ENCODE data around the gene CR1L.
"Not testable (repeated sequence)": the region's sequence is repeated elsewhere in the genome, so short reads cannot be mapped to it uniquely, and the experiment has no call there.

The CR1L gene

DNA sequence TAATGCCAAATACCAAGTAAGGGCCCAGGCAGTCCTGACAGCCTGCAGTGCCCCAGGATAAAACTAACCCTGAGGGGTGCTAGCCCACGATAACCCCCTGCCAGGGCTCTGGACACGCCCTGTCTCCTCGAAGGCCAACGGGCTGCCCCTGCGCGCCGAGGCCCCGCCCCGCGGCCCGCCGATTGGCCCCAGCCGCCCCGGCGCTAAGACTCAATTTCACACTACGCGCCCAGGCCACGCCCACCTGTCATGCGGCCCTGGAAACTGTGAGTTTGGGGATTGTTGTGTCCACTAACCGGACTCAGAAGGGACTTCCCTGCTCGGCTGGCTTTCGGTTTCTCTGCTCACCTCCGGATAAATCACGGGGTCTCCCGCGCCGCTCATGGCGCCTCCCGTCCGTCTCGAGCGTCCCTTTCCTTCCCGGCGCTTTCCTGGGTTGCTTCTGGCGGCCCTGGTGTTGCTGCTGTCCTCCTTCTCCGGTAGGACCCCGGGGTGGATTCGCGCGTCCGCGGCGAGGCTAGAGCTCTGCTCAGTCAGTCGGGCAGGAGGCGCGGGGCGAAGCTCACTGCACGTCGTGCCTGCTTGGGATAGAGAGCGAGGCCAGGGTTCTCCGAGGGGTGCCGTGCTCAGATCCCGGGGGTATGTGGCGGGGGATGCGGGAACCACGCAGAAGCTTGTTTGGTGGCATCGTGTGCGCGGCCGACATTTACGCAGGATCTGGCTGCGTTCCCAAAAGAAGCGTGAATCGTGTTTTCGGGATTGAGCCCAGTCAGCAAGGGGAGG lies at the start of gene CR1L:
Gene CR1L, plus strand, starts transcription at position 282 of the 783 bp plus-strand sequence. Its CDS starts 101 bp downstream, at position 383.
- no peak for DNase-seq (ENCODE audit: low spot score)

DNA sequence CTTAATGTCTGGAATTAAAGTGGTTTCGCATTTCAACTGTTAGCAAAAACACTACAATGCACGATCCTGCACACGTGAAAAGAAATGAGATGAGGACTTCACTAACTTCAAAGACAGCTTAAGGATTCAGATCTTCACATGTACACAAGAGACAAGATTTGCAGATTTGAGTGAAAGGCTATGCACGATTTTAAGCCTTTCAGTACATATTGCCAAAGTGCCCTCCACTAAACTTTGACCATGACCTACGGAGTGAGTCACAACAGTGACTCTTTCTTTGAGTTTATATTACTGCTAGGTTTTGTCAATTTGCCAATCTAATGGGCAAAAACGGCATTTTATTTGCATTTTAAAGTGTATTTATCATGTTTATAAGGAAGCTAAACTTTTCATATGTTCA lies 41.2 kb upstream of the CR1L start:
- no peak for DNase-seq (ENCODE audit: low spot score)

GRCh38 chr1:207605444-207606361 lies 39.2 kb upstream of the CR1L start:
- peak; percentile 7 for DNase-seq (ENCODE audit: low spot score)

- DNase-seq (ENCODE audit: low spot score), result no peak
Measured at GRCh38 chr1:207606362-207606755, 38.6 kb upstream of the CR1L start.

DNA sequence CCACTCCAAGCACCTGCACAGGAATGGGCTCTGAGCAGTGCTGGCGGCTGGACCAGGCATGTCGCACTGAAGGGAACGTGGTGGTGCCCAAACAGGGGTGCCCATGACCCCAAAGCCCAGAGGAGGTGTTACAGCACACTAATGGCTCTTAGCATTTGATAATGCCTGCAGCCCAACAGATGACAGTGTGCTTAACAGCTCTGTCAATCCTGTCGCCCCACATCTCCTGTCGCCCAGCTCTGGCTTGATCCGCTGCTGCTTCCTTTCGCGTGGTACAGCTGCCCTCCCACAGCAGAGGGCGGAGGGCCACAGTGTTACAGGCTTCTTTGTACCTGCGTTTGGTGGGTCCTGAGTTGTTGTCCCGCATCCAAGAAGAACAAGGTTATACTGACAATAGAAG lies 32.2 kb upstream of the CR1L start:
- DNase-seq (ENCODE audit: low spot score), result no peak

- DNase-seq (ENCODE audit: low spot score), result peak; percentile 80
Measured at GRCh38 chr1:207619871-207620542, 24.9 kb upstream of the CR1L start.

DNA sequence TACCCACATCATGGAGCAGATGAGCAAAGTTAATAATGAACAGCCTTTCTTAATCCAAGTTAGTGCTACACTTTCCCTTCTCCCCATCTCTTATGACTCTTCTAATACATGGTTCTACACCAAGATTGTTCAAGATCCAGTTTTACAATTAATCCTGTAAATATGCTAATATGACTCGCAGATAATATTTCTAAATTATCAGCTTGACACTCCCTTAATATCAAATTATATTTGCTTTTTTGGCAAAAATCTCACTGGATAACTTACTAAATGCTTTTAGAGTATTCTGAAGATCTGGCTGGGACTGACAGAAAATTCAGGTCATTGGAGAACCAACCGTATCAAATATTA lies 24.4 kb upstream of the CR1L start:
- no peak for DNase-seq (ENCODE audit: low spot score)

GRCh38 chr1:207625504-207626071 lies 19.3 kb upstream of the CR1L start:
- DNase-seq (ENCODE audit: low spot score), result not testable (repeated sequence)

GRCh38 chr1:207626972-207627337 lies 18.0 kb upstream of the CR1L start:
- DNase-seq (ENCODE audit: low spot score), result no peak

DNA sequence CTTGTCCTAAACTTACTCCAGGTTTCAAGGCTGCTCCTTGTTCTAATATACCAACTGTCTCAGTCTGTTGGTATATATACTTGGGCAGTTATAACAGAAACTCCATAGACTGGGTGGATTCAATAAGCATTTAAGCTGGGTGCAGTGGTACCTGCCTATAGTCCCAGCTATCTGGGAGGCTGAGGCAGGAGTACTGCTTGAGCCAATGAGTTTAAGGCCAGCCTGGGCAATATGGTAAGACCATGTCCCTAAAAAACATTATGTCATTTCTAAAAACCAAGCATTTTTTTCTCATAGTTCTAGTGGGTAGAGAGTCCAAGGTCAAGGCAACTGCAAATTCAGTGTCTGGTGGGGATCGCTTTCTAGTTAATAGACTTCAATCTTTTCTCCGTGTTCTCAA lies 17.4 kb upstream of the CR1L start:
- no peak for DNase-seq (ENCODE audit: low spot score)

- no peak for DNase-seq (ENCODE audit: low spot score)
Measured at GRCh38 chr1:207628776-207629175, 16.2 kb upstream of the CR1L start.

DNA sequence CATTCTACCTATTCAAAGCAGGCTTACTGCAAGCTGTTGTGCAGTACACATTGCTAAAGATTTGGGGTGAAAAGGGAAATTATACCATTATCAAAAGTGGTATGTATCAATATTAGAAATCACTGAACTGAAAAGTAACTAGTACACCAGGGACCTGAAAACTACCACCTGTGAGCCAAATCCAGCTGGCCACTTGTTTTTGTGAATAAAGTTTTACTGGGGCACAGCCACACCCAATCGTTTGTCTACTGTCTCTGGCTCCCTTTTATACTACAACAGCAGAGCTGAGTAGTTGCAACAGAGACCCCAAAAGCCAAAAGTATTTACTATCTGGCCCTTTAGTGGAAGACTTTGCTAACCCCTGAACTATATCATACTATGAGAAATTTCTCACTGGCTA lies 13.8 kb upstream of the CR1L start:
- no peak for DNase-seq (ENCODE audit: low spot score)

DNA sequence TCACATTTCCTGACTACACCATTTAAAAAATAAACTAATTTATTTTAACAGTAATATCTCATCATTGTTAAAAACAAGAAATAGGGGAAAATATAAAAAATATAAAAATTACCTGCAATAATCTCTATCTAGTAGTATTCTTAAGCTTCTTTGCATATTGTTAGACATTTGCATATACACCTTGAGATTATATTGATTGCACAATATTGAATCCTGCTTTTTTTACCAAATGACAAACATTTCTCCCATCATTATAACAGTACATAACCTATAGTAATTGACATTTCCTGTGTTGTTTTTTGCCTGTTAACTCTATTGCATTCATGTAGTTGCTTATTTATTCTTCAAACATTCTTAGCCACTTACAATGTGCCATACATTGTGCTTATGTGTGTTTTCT lies 11.7 kb upstream of the CR1L start:
- DNase-seq (ENCODE audit: low spot score), result no peak

GRCh38 chr1:207633699-207634289 lies 11.1 kb upstream of the CR1L start:
- DNase-seq (ENCODE audit: low spot score), result not testable (repeated sequence)

- not testable (repeated sequence) for DNase-seq (ENCODE audit: low spot score)
Measured at GRCh38 chr1:207634293-207634692, 10.6 kb upstream of the CR1L start.

DNA sequence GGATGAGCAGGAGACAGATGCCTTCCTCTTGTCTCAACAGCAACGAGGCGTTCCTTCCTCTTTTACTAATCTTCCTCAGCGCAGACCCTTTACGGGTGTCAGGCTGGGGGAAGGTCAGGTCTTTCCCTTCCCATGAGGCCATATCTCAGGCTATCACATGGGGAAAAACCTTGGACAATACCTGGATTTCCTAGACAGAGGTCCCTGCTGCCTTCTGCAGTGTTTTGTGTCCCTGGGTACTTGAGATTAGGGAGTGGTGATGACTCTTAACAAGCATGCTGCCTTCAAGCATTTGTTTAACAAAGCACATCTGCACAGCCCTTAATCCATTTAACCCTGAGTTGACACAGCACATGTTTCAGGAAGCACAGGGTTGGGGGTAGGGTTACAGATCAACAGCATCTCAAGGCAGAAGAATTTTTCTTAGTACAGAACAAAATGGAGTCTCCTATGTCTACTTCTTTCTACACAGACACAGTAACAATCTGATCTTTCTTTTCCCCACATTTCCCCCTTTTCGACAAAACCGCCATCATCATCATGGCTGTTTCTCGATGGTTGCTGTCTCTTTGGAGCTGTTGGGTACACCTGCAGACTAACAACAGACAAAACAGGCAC lies 9.3 kb upstream of the CR1L start:
- not testable (repeated sequence) for DNase-seq (ENCODE audit: low spot score)

GRCh38 chr1:207638487-207639145 lies 6.3 kb upstream of the CR1L start:
- DNase-seq (ENCODE audit: low spot score), result not testable (repeated sequence)

GRCh38 chr1:207639362-207639761 lies 5.6 kb upstream of the CR1L start:
- DNase-seq (ENCODE audit: low spot score), result not testable (repeated sequence)

DNA sequence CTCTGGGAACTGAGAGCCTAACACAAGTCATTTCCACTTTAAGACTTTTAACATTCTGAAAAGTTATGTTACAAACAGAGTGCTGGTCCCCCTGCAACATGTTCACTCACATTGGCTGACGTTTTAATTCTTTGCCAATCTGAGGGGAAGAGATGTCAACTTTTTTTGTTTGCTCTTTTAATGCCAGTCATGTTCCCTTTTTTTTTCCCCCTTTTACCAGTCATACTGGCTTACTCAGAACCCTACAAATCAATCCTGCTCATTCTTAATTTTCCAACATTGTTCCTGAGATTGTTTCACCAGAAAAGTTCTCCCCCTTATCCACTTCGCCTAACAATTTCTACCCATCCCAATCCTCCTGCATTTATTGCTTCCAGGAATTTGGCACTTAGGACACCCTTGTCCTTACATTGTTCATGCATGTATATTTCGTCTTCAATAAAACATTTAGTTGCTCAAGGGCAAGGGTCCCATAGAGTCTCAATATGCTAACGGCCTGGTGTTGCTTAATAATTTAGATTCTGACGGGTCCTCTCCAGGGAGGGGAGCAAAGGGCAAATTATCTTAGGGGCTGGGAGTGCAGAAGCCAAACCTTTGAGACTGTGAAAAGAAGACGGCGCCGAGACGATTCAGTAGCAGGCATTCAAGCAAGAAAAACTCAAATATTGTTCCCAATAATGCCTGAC lies 624 bp upstream of the CR1L start:
- no peak for DNase-seq (ENCODE audit: low spot score)

DNA sequence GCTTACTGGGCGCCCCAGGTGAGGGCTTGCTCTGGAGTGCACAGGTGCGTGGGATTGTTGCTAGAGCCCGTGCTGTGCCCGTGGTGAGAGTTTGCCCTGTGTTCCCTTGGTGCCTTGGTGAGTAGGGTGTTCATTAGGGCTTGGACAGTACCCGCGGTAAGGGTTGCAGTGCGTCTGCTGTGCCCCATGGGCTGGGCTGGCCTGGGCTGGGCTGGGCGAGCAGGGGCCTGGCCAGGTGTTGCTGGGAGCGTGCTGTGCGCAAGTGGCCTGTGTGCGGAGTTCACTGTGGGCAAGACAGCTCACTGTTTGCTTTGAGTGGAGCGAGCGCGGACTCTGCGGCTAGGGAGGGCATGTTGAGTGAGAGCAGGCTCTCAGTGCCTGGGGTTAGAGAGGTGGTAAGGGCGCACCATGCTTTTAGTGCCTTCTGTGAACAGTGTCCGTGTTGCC lies 725 bp downstream of the CR1L start:
- DNase-seq (ENCODE audit: low spot score), result no peak
